IgD-negative memory B cell (primary cell): ENCODE results near the gene DGKQ. TPM values are rescaled to one million over a fixed set of nuclear protein-coding genes. Genes with fewer than 3 reads are reported as not detected.
"Not testable (repeated sequence)": the region's sequence is repeated elsewhere in the genome, so short reads cannot be mapped to it uniquely, and the experiment has no call there.

Source experiments
- H3K27ac Mint-ChIP-seq, 3 donors: one replicate each; pipeline ENCODE4 v1.8.0; 2020 to 2022; ENCODE audit warnings: mild to moderate bottlenecking in 3 of 3, mixed read lengths in 3 of 3, moderate library complexity in 1 of 3
- H3K27me3 Mint-ChIP-seq: one replicate; pipeline ENCODE4 v1.8.0; 2021; ENCODE audit warnings: mixed read lengths
- H3K36me3 Mint-ChIP-seq: one replicate; pipeline ENCODE4 v1.8.0; 2020; ENCODE audit warnings: mild to moderate bottlenecking, mixed read lengths
- H3K4me1 Mint-ChIP-seq, 3 donors: one replicate each; pipeline ENCODE4 v1.8.0; 2020 to 2022; ENCODE audit warnings: mixed read lengths in 3 of 3, mild to moderate bottlenecking in 1 of 3
- H3K4me3 Mint-ChIP-seq, 4 donors: one replicate each; pipeline ENCODE4 v1.8.0; 2020 to 2022; ENCODE audit warnings: mild to moderate bottlenecking in 4 of 4, mixed read lengths in 4 of 4, moderate library complexity in 3 of 4
- H3K9me3 Mint-ChIP-seq, 3 donors: one replicate each; pipeline ENCODE4 v1.8.0; 2020 to 2021; ENCODE audit warnings: mixed read lengths in 3 of 3, mild to moderate bottlenecking in 1 of 3
- polyA plus RNA-seq: library from polyadenylated mRNA; unstranded; fragments of 300-500 nt; fragmentation: Illumina TruSeq; gene quantifications from one replicate; pipeline ENCODE4 v1.2.3, GENCODE V29; 2021

DGKQ gene
- polyA plus RNA-seq, 1 donor from 2014 or later: 3.5 TPM

DNA sequence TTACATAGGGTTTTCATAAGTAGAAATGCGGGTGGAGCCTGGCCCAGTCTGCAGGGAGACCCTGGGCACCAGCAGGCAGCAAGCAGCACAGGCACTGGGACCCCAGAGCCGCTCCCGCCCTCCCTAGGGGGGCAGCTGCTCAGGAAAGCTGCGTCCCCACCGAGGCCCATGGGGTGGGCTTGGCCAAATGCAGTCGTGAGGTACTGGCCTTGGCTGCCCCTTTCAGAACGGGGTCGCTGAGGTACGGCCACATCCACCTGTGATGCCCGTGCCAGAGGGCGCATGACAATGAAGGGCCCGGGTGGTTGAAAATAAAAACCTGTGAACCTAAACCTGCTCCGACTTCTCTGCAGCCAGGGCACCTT, 24.5 kb downstream of the DGKQ start:
- Mint-ChIP-seq H3K4me1 (peaks cover 0 to 3% (median 1%) of the 10 kb centered on the region in 3 donors), H3K27ac (peak overlapping the region in 1 of 3 donors; percentile 71), H3K27me3 (no peaks in the 10 kb centered on the region), H3K36me3 (no peaks in the 10 kb centered on the region), H3K4me3 (no peak overlapping the region), H3K9me3 (no peaks in the 10 kb centered on the region)

DNA sequence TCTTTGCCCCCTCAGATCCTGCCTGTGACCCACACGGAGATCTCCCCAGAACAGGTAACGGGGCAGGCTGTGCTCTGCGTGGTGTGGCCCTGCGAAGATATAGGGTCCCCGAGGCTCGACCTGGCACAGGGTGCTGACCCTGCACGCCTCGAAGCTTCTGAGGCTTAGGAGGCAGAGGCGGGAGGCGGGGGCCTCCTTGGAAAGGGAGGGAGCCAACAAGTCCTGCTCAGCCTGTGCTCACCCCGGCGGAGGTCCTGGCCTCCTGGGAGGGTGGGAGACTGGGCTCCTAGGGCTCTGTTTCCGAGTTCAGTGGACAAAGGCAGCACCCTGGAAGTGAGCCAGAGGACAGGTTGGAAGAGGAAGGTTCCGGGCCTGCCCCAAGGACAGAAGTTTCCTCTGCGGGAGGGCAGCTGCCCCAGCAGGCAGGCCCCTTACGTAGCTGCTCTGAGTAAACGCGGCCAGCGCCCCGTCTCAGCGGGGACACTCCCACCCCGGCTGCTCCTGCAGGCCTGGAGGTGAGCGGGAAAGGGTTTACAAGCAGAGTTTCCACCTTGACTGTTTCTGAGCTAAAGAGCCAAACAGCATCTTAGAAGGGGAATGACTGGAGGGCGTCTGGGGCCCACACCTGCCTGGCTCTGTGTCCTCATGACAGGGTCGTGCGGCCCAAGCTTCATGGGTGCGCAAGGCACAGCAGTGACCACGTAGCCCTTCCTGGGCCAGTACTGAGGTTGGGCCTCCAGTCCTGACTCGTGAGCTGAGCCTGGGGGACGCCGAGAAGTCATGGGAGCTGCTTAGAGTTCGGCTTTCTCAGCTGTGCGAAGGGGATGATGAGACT, 25.1 kb downstream of the DGKQ start:
- Mint-ChIP-seq H3K4me3 (no peak overlapping the region), H3K36me3 (no peaks in the 10 kb centered on the region), H3K27ac (peak overlapping the region in 2 of 3 donors; percentile 46 to 71), H3K9me3 (no peaks in the 10 kb centered on the region), H3K4me1 (peaks cover 0 to 3% (median 1%) of the 10 kb centered on the region in 3 donors), H3K27me3 (no peaks in the 10 kb centered on the region)

GRCh38 chr4:947491-947971, 25.8 kb downstream of the DGKQ start:
- H3K27ac Mint-ChIP-seq: no peak overlapping the region

GRCh38 chr4:946517-947471, 26.6 kb downstream of the DGKQ start:
- H3K27me3 Mint-ChIP-seq: no peaks in the 10 kb centered on the region
- peak overlapping the region in 1 of 3 donors; percentile 76 for H3K27ac Mint-ChIP-seq
- H3K36me3 Mint-ChIP-seq: no peaks in the 10 kb centered on the region
- peak overlapping the region in 2 of 4 donors; percentile 45 to 47 for H3K4me3 Mint-ChIP-seq
- no peaks in the 10 kb centered on the region for H3K9me3 Mint-ChIP-seq
- peaks cover 0 to 3% (median 1%) of the 10 kb centered on the region in 3 donors for H3K4me1 Mint-ChIP-seq

More at GRCh38 chr4:947491-947971, 25.8 kb downstream of the DGKQ start:
- H3K27me3 Mint-ChIP-seq: no peaks in the 10 kb centered on the region
- H3K4me1 Mint-ChIP-seq: peaks cover 0 to 3% (median 1%) of the 10 kb centered on the region in 3 donors
- no peaks in the 10 kb centered on the region for H3K9me3 Mint-ChIP-seq
- no peak overlapping the region for H3K4me3 Mint-ChIP-seq
- no peaks in the 10 kb centered on the region for H3K36me3 Mint-ChIP-seq

DNA sequence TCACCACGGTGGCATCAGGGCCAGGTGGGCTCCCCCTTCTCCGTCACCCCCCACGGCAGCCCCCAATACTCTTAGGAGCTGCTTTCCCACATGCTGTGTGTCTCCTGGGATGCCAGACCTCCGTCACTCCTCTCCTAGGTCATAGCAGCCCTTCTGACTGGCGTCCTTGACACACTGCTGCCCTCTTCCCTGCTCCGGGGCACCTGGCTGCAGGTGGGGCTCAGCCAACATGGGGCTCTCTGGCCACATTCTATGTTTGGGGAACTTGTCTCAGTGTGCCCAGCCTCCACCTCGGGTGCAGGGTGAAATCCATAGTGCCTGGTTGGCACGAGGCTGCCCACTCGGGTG, 27.3 kb downstream of the DGKQ start:
- no peaks in the 10 kb centered on the region for H3K9me3 Mint-ChIP-seq
- H3K27me3 Mint-ChIP-seq: no peaks in the 10 kb centered on the region
- no peak overlapping the region for H3K4me3 Mint-ChIP-seq
- H3K27ac Mint-ChIP-seq: peak overlapping the region in 1 of 3 donors; percentile 76
- H3K36me3 Mint-ChIP-seq: no peaks in the 10 kb centered on the region
- peaks cover 0 to 3% (median 1%) of the 10 kb centered on the region in 3 donors for H3K4me1 Mint-ChIP-seq

DNA sequence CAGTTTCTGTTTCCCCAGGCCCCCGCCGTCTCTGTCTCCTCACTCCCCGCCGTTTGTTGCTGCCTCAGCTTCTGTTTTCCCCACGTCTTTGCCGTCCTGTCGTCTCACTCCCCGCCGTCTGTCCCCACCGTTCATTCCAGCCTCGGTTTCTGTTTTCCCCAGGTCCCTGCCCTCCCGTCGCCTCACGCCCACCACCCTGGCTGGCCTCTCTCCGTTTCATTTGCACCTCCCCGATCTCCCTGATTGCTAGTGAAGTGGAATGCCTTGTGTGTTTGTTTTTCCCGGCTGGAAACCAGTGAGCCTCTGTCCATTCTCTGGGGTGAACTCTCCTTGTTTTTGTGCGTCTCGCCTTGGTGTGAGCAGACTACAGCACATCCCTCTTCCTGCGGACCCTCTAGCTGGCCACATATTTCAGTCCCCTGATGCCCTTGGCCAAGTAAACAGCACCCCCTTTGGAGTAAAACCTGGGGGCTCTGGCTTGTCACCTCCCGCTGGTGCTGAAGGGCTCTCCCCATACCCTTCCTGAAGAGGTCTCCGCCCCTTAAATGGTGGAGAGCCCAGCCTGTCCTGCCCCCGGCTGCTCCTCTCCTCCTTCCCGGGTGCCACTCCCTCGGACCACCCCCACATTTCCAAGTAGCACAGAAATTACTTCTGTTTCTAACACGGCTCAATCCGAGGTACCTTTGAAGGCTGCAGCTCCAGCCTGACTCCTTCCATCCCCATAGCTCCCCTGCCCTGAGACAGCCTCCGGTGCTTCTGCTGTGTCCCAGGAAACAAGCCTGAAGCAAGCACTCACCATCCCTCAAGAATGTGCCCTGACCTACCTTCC, 27.9 kb downstream of the DGKQ start:
- H3K9me3 Mint-ChIP-seq: no peaks in the 10 kb centered on the region
- H3K4me3 Mint-ChIP-seq: no peak overlapping the region
- peak overlapping the region in 1 of 3 donors; percentile 76 for H3K27ac Mint-ChIP-seq
- no peaks in the 10 kb centered on the region for H3K27me3 Mint-ChIP-seq
- H3K4me1 Mint-ChIP-seq: peaks cover under 1 to 3% (median 3%) of the 10 kb centered on the region in 3 donors
- H3K36me3 Mint-ChIP-seq: no peaks in the 10 kb centered on the region

- not testable (repeated sequence) for H3K9me3 Mint-ChIP-seq, H3K27me3 Mint-ChIP-seq, H3K36me3 Mint-ChIP-seq, H3K27ac Mint-ChIP-seq, H3K4me3 Mint-ChIP-seq
- peaks cover 28 to 31% (median 31%) of the 10 kb centered on the region in 3 donors for H3K4me1 Mint-ChIP-seq
Measured at GRCh38 chr4:939508-939907, 33.9 kb downstream of the DGKQ start.

GRCh38 chr4:932713-933070, 40.7 kb downstream of the DGKQ start:
- Mint-ChIP-seq H3K27me3 (no peaks in the 10 kb centered on the region), H3K4me3 (peak overlapping the region; percentile 93 to 99 (median 97)), H3K9me3 (no peaks in the 10 kb centered on the region), H3K27ac (peak overlapping the region; percentile 95 to 97 (median 97)), H3K36me3 (no peaks in the 10 kb centered on the region), H3K4me1 (peaks cover 45 to 57% (median 51%) of the 10 kb centered on the region in 3 donors)

DNA sequence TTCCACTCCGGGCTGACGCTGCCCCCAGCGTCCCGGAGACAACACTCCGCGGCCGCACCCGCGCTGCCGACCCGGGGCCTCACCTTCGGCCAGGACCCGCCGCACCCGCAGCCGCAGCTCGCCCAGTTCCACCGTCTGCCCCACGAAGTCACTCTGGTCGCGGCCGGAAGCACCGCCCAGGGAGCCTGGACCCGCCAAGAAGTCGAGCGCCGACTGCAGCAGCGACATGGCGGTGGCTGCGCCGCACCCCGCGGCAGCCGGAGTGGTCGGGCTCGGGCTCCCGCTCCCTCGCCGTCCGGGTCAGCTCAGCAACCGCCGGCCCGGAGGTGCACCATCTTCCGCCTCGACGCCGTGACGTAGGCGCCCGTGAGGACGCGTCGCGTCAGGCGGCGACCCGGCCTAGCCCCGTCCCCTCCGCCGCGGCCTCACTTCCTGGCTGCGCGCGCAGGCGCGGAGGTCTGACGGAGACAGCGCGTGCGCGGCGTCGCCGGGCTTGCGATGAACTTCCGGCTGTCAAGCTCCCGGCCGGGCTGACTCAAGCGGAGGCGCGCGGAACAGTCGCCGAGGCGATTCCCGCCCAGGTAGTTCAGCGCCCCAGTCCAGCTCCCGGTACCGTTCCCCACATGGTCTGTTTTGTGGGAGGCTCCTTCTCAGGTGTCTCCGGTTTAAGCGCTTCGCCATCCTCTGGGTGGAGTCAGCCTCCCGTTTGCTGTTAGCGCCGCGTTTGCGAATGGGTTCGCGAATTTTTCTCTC, 41.2 kb downstream of the DGKQ start, which contains the start of the genes GAK and TMEM175:
Gene GAK, minus strand, starts transcription at position 357 of the 753 bp plus-strand sequence. Its CDS starts 129 bp downstream, at position 228.
Gene TMEM175, plus strand, starts transcription at position 501 of the 753 bp plus-strand sequence. CDS start 15,280 bp downstream, outside the sequence.
- no peaks in the 10 kb centered on the region for H3K36me3 Mint-ChIP-seq
- H3K27ac Mint-ChIP-seq: peak within 1 kb of the TSS; percentile 95 to 97 (median 97)
- peak within 1 kb of the TSS; percentile 93 to 99 (median 97) for H3K4me3 Mint-ChIP-seq
- peaks cover 45 to 56% (median 51%) of the 10 kb centered on the region in 3 donors for H3K4me1 Mint-ChIP-seq
- H3K27me3 Mint-ChIP-seq: no peaks in the 10 kb centered on the region
- H3K9me3 Mint-ChIP-seq: no peaks in the 10 kb centered on the region

DNA sequence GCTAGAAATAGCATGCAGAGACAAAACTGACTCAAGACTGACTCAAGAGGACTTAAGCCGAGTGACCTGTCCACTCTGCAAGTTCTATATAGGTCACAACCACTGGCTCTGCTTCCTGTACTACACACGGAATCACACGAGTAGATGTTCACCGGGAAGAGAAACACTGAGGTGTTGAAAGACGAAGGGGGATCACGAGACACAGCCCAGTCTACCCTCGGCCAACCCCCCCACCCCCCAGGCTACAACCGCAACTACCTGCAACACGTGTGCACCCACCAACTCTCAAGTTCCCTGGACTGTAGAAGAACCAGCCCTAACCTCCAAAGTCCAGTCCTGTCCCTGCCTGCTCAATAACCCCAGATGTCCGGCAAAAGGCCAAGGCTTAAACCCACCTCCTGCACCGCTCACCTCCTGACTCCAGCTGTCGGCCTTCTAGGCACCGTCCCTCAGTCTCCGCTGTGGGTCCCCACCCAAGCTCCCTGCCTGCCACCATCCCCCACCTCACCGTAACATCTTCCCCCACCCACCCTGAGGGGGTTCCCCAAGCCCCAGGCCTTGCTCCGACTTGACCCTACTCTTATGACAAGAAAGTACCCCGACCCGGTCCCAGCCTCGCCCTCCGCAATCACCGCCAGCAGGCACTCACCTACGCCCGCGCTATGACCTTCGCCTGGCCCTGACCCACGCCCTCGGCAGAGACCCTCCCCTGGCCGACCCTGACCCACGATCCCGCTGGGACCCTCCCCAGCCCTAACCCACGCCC, 42.0 kb downstream of the DGKQ start:
- peaks cover 44 to 52% (median 49%) of the 10 kb centered on the region in 3 donors for H3K4me1 Mint-ChIP-seq
- H3K27ac Mint-ChIP-seq: peak overlapping the region; percentile 95 to 97 (median 97)
- H3K4me3 Mint-ChIP-seq: peak overlapping the region; percentile 93 to 99 (median 97)
- H3K9me3 Mint-ChIP-seq: no peaks in the 10 kb centered on the region
- H3K36me3 Mint-ChIP-seq: no peaks in the 10 kb centered on the region
- H3K27me3 Mint-ChIP-seq: no peaks in the 10 kb centered on the region

DNA sequence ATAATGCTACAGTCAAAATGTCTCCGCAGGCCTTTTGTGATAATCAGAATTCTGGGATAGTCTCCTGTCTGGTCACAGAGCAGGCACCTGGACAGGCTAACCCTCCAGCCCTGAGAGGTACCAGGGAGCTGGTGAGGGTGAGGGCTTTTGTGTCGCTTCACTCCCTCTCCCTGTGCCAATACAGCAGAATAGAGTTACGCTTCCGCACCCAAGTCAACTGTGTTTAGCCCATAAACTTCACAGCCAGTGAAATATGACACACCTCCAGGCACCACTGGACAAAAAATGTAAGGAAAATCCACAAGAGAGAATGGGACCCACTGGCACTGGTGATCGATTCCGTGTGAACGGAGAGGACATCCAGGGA, 42.6 kb downstream of the DGKQ start:
- peak overlapping the region; percentile 93 to 99 (median 97) for H3K4me3 Mint-ChIP-seq
- H3K27me3 Mint-ChIP-seq: no peaks in the 10 kb centered on the region
- H3K27ac Mint-ChIP-seq: peak overlapping the region; percentile 60 to 97 (median 95)
- H3K36me3 Mint-ChIP-seq: peaks cover 2% of the 10 kb centered on the region
- no peaks in the 10 kb centered on the region for H3K9me3 Mint-ChIP-seq
- peaks cover 42 to 50% (median 49%) of the 10 kb centered on the region in 3 donors for H3K4me1 Mint-ChIP-seq

DNA sequence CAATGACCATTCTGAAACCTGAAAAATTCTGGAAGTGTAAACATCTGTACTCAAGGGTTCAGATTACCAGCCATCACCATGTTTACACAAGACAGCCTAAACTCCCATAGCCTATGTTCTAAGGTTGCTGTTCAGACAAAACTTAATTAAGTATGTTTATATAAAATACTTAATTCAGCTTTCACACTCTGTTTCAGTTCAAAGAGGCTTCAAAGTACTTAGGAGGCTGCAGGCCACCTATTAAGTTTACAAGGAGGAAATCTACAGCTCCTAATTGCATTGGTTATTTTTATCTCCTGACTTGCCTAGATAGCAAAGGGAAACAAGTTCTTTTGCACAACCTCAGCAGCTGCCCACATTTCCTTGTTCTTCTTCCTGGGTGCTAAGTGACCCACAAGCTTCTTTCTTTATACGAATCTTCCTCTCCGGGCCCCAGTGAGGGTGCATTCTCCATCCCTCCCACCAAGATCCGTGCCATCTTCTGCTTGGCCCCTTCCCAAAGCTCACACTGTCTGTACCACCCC, 43.3 kb downstream of the DGKQ start:
- Mint-ChIP-seq H3K27ac (peak overlapping the region; percentile 10 to 97 (median 95)), H3K27me3 (no peaks in the 10 kb centered on the region), H3K9me3 (no peaks in the 10 kb centered on the region), H3K36me3 (peaks cover 2% of the 10 kb centered on the region), H3K4me1 (peaks cover 38 to 47% (median 46%) of the 10 kb centered on the region in 3 donors), H3K4me3 (peak overlapping the region; percentile 93 to 99 (median 97))
